ENCODE results near the gene RPS6KL1. TPM values are rescaled to one million over a fixed set of nuclear protein-coding genes. Genes with fewer than 3 reads are reported as not detected.

The RPS6KL1 gene
- total RNA-seq, 1 experiment from 2014 or later, result 4.2 TPM

DNA sequence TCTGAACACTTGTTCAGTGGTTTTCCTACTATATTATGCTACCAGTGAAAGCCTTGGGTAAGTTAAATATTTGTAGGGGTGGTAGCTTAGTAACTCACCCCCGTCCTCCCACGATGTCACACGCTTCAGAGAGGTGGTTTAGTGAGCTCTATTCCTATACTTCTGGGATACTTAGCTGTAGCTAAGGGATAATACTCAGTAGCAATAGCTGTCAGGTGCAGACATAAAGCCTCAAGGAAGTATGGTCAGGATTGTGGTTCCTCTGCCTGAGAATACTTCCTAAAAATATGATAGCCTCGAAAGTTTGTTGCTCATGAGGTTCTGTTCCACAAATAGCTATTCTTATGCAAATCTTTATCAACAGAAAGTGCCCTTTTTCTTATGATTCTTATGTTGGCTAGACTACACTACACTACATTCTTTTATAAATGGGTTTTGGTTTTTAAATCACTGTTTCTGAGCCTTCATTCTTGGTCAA, 29.4 kb downstream of the RPS6KL1 start:
- Histone ChIP-seq H3K4me3 (no peak overlapping the region), H2AFZ (no peak overlapping the region), H3K27ac (no peak overlapping the region), H3K9me2 (ENCODE audit: insufficient read depth) (no peaks in the 10 kb centered on the region), H3K27me3 (ENCODE audit: insufficient read depth, low read depth) (no peaks in the 10 kb centered on the region), H4K20me1 (ENCODE audit: insufficient read depth) (peaks cover 38% of the 10 kb centered on the region), H3K36me3 (ENCODE audit: low read depth) (peaks cover 88% of the 10 kb centered on the region), H3K4me2 (no peak overlapping the region), H3K4me1 (replicated peaks; ENCODE audit: insufficient read depth) (peaks cover 11% of the 10 kb centered on the region), H3K9me3 (ENCODE audit: insufficient read depth, low read depth) (no peaks in the 10 kb centered on the region), H3F3A (ENCODE audit: insufficient read depth, low read depth) (peaks cover 30% of the 10 kb centered on the region), H3K79me2 (ENCODE audit: low read depth) (peaks cover 31% of the 10 kb centered on the region)
- CTCF ChIA-PET, result interaction anchor here (0.6 to 0.8 kb wide), 6 partner anchors 11 to 1465 kb away, joined by 3 to 11 read pairs (median 3); no protein-coding TSS in a partner anchor
- intact Hi-C loops (cut with micrococcal nuclease; ENCODE audit: unreplicated experiment), result no loop called here
- no TSS peak for BruUV-seq (replicated peaks)
- no peak for DNase-seq
- POLR2A ChIA-PET (ENCODE audit: unreplicated experiment), result no interaction called here
- no peak for TF ChIP-seq EZH2 (IDR thresholded peaks at IDR 0.05; ENCODE audit: low read depth)
- no peak for TF ChIP-seq CTCF (conservative IDR thresholded peaks at IDR 0.05)

GRCh38 chr14:74892745-74893144, 30.3 kb downstream of the RPS6KL1 start:
- ChIA-PET CTCF (interaction anchor here (0.6 to 0.8 kb wide), 6 partner anchors 10 to 229 kb away, joined by 3 to 11 read pairs (median 4); no protein-coding TSS in a partner anchor), POLR2A (ENCODE audit: unreplicated experiment) (interaction anchor here (0.7 kb wide), 1 partner anchor 10 kb away, joined by 8 read pairs; no protein-coding TSS in a partner anchor)
- Histone ChIP-seq H3K36me3 (ENCODE audit: low read depth) (peaks cover 82% of the 10 kb centered on the region), H3K4me1 (replicated peaks; ENCODE audit: insufficient read depth) (peaks cover 20% of the 10 kb centered on the region), H3K9me3 (ENCODE audit: insufficient read depth, low read depth) (no peaks in the 10 kb centered on the region), H3K4me2 (no peak overlapping the region), H3F3A (ENCODE audit: insufficient read depth, low read depth) (peaks cover 39% of the 10 kb centered on the region), H3K27me3 (ENCODE audit: insufficient read depth, low read depth) (no peaks in the 10 kb centered on the region), H3K27ac (no peak overlapping the region), H3K4me3 (no peak overlapping the region), H4K20me1 (ENCODE audit: insufficient read depth) (peaks cover 47% of the 10 kb centered on the region), H2AFZ (no peak overlapping the region), H3K9me2 (ENCODE audit: insufficient read depth) (no peaks in the 10 kb centered on the region), H3K79me2 (ENCODE audit: low read depth) (peaks cover 38% of the 10 kb centered on the region)
- intact Hi-C loops (cut with micrococcal nuclease; ENCODE audit: unreplicated experiment), result no loop called here
- no peak for DNase-seq
- BruUV-seq (replicated peaks), result no TSS peak
- TF ChIP-seq CTCF (conservative IDR thresholded peaks at IDR 0.05) (no peak), EZH2 (IDR thresholded peaks at IDR 0.05; ENCODE audit: low read depth) (no peak)

GRCh38 chr14:74891870-74892269, 31.2 kb downstream of the RPS6KL1 start:
- DNase-seq, result no peak
- intact Hi-C loops (cut with micrococcal nuclease; ENCODE audit: unreplicated experiment), result no loop called here
- peaks cover 80% of the 10 kb centered on the region for H3K36me3 ChIP-seq (ENCODE audit: low read depth)
- H3K9me2 ChIP-seq (ENCODE audit: insufficient read depth), result no peaks in the 10 kb centered on the region
- BruUV-seq (replicated peaks), result no TSS peak
- H3K4me2 ChIP-seq, result no peak overlapping the region
- H3K27ac ChIP-seq, result no peak overlapping the region
- ChIA-PET CTCF (interaction anchor here (0.5 kb wide), 1 partner anchor 14 kb away, joined by 3 read pairs; no protein-coding TSS in a partner anchor), POLR2A (ENCODE audit: unreplicated experiment) (no interaction called here)
- no peak overlapping the region for H2AFZ ChIP-seq
- H4K20me1 ChIP-seq (ENCODE audit: insufficient read depth), result peaks cover 51% of the 10 kb centered on the region
- TF ChIP-seq EZH2 (IDR thresholded peaks at IDR 0.05; ENCODE audit: low read depth), result no peak
- no peak for TF ChIP-seq CTCF (conservative IDR thresholded peaks at IDR 0.05)
- H3K9me3 ChIP-seq (ENCODE audit: insufficient read depth, low read depth), result no peaks in the 10 kb centered on the region
- H3K4me1 ChIP-seq (replicated peaks; ENCODE audit: insufficient read depth), result peaks cover 28% of the 10 kb centered on the region
- H3F3A ChIP-seq (ENCODE audit: insufficient read depth, low read depth), result peaks cover 48% of the 10 kb centered on the region
- peaks cover 47% of the 10 kb centered on the region for H3K79me2 ChIP-seq (ENCODE audit: low read depth)
- no peaks in the 10 kb centered on the region for H3K27me3 ChIP-seq (ENCODE audit: insufficient read depth, low read depth)
- H3K4me3 ChIP-seq, result no peak overlapping the region

Data from PC-9 (cell line).